Measurements from ENCODE around the gene RAMACL. TPM values are rescaled to one million over a fixed set of nuclear protein-coding genes. Genes with fewer than 3 reads are reported as not detected.
A peak's percentile ranks its signal among the peaks of the same experiment; 100 is the strongest.

RAMACL gene
- total RNA-seq, 1 experiment from 2014 or later: 3.6 TPM

GRCh38 chr6:166614589-166614988, 28.1 kb upstream of the RAMACL start:
- Histone ChIP-seq H3K27me3 (ENCODE audit: low read length) (no peaks in the 10 kb centered on the region), H3K27ac (ENCODE audit: low read length) (no peak overlapping the region), H3K9ac (ENCODE audit: low read length) (no peak overlapping the region), H3K4me1 (ENCODE audit: low read length) (peaks cover 41% of the 10 kb centered on the region), H2AFZ (ENCODE audit: low read length) (no peak overlapping the region), H3K36me3 (ENCODE audit: insufficient read depth, low read length) (no peaks in the 10 kb centered on the region), H3K9me2 (replicated peaks; ENCODE audit: insufficient read depth, low read length) (no peaks in the 10 kb centered on the region), H4K20me1 (ENCODE audit: insufficient read depth, low read depth, low read length) (no peaks in the 10 kb centered on the region), H3K79me2 (ENCODE audit: low read length) (no peaks in the 10 kb centered on the region), H3K9me3 (ENCODE audit: low read length) (no peaks in the 10 kb centered on the region), H3K4me3 (ENCODE audit: low read length) (no peak overlapping the region), H3K4me2 (ENCODE audit: low read depth, low read length, poor library complexity, severe bottlenecking) (no peak overlapping the region)
- DNase-seq: no peak

- Histone ChIP-seq H3K9me2 (replicated peaks; ENCODE audit: insufficient read depth, low read length) (no peaks in the 10 kb centered on the region), H3K79me2 (ENCODE audit: low read length) (no peaks in the 10 kb centered on the region), H3K9ac (ENCODE audit: low read length) (no peak overlapping the region), H3K4me3 (ENCODE audit: low read length) (no peak overlapping the region), H3K36me3 (ENCODE audit: insufficient read depth, low read length) (no peaks in the 10 kb centered on the region), H3K4me2 (ENCODE audit: low read depth, low read length, poor library complexity, severe bottlenecking) (no peak overlapping the region), H3K27ac (ENCODE audit: low read length) (no peak overlapping the region), H2AFZ (ENCODE audit: low read length) (no peak overlapping the region), H3K9me3 (ENCODE audit: low read length) (no peaks in the 10 kb centered on the region), H3K27me3 (ENCODE audit: low read length) (no peaks in the 10 kb centered on the region), H3K4me1 (ENCODE audit: low read length) (peaks cover 41% of the 10 kb centered on the region), H4K20me1 (ENCODE audit: insufficient read depth, low read depth, low read length) (no peaks in the 10 kb centered on the region)
- no peak for DNase-seq
Observed at GRCh38 chr6:166614171-166614583, 27.7 kb upstream of the RAMACL start.

GRCh38 chr6:166613027-166613426, 26.5 kb upstream of the RAMACL start:
- Histone ChIP-seq H3K9me2 (replicated peaks; ENCODE audit: insufficient read depth, low read length) (no peaks in the 10 kb centered on the region), H3K27ac (ENCODE audit: low read length) (peak overlapping the region; percentile 73), H3K9ac (ENCODE audit: low read length) (peak overlapping the region; percentile 44), H3K4me3 (ENCODE audit: low read length) (peak overlapping the region; percentile 15; the same call in 1 of the 2 replicates), H3K36me3 (ENCODE audit: insufficient read depth, low read length) (no peaks in the 10 kb centered on the region), H4K20me1 (ENCODE audit: insufficient read depth, low read depth, low read length) (no peaks in the 10 kb centered on the region), H3K27me3 (ENCODE audit: low read length) (no peaks in the 10 kb centered on the region), H3K9me3 (ENCODE audit: low read length) (no peaks in the 10 kb centered on the region), H2AFZ (ENCODE audit: low read length) (no peak overlapping the region), H3K4me1 (ENCODE audit: low read length) (peaks cover 43% of the 10 kb centered on the region), H3K79me2 (ENCODE audit: low read length) (no peaks in the 10 kb centered on the region), H3K4me2 (ENCODE audit: low read depth, low read length, poor library complexity, severe bottlenecking) (peak overlapping the region; percentile 68)
- DNase-seq: no peak

GRCh38 chr6:166612471-166612881, 26.0 kb upstream of the RAMACL start:
- Histone ChIP-seq H3K4me2 (ENCODE audit: low read depth, low read length, poor library complexity, severe bottlenecking) (peak overlapping the region; percentile 68), H3K27me3 (ENCODE audit: low read length) (no peaks in the 10 kb centered on the region), H3K4me1 (ENCODE audit: low read length) (peaks cover 43% of the 10 kb centered on the region), H3K9ac (ENCODE audit: low read length) (peak overlapping the region; percentile 44), H3K27ac (ENCODE audit: low read length) (peak overlapping the region; percentile 73), H3K36me3 (ENCODE audit: insufficient read depth, low read length) (no peaks in the 10 kb centered on the region), H4K20me1 (ENCODE audit: insufficient read depth, low read depth, low read length) (no peaks in the 10 kb centered on the region), H3K79me2 (ENCODE audit: low read length) (no peaks in the 10 kb centered on the region), H3K9me3 (ENCODE audit: low read length) (no peaks in the 10 kb centered on the region), H3K9me2 (replicated peaks; ENCODE audit: insufficient read depth, low read length) (no peaks in the 10 kb centered on the region), H3K4me3 (ENCODE audit: low read length) (peak overlapping the region; percentile 15; the same call in 1 of the 2 replicates), H2AFZ (ENCODE audit: low read length) (no peak overlapping the region)
- DNase-seq: peak; percentile 68

- Histone ChIP-seq H3K79me2 (ENCODE audit: low read length) (no peaks in the 10 kb centered on the region), H3K27me3 (ENCODE audit: low read length) (no peaks in the 10 kb centered on the region), H3K4me2 (ENCODE audit: low read depth, low read length, poor library complexity, severe bottlenecking) (no peak overlapping the region), H3K36me3 (ENCODE audit: insufficient read depth, low read length) (no peaks in the 10 kb centered on the region), H3K9me2 (replicated peaks; ENCODE audit: insufficient read depth, low read length) (no peaks in the 10 kb centered on the region), H3K9ac (ENCODE audit: low read length) (no peak overlapping the region), H2AFZ (ENCODE audit: low read length) (no peak overlapping the region), H3K4me3 (ENCODE audit: low read length) (no peak overlapping the region), H4K20me1 (ENCODE audit: insufficient read depth, low read depth, low read length) (no peaks in the 10 kb centered on the region), H3K4me1 (ENCODE audit: low read length) (peaks cover 43% of the 10 kb centered on the region), H3K27ac (ENCODE audit: low read length) (0 out of 2 replicates have a peak overlapping the region, but pooled peaks have one; percentile 73), H3K9me3 (ENCODE audit: low read length) (no peaks in the 10 kb centered on the region)
- no peak for DNase-seq
Observed at GRCh38 chr6:166611631-166612030, 25.2 kb upstream of the RAMACL start.

- Histone ChIP-seq H3K4me2 (ENCODE audit: low read depth, low read length, poor library complexity, severe bottlenecking) (no peak overlapping the region), H3K36me3 (ENCODE audit: insufficient read depth, low read length) (no peaks in the 10 kb centered on the region), H3K4me1 (ENCODE audit: low read length) (peaks cover 56% of the 10 kb centered on the region), H3K79me2 (ENCODE audit: low read length) (no peaks in the 10 kb centered on the region), H2AFZ (ENCODE audit: low read length) (no peak overlapping the region), H4K20me1 (ENCODE audit: insufficient read depth, low read depth, low read length) (no peaks in the 10 kb centered on the region), H3K9me3 (ENCODE audit: low read length) (no peaks in the 10 kb centered on the region), H3K27me3 (ENCODE audit: low read length) (no peaks in the 10 kb centered on the region), H3K9me2 (replicated peaks; ENCODE audit: insufficient read depth, low read length) (no peaks in the 10 kb centered on the region), H3K9ac (ENCODE audit: low read length) (no peak overlapping the region), H3K4me3 (ENCODE audit: low read length) (no peak overlapping the region), H3K27ac (ENCODE audit: low read length) (no peak overlapping the region)
- no peak for DNase-seq
Observed at GRCh38 chr6:166610069-166610468, 23.6 kb upstream of the RAMACL start.

GRCh38 chr6:166608774-166609173, 22.3 kb upstream of the RAMACL start:
- H3K36me3 ChIP-seq (ENCODE audit: insufficient read depth, low read length): no peaks in the 10 kb centered on the region
- no peaks in the 10 kb centered on the region for H3K27me3 ChIP-seq (ENCODE audit: low read length)
- H3K4me1 ChIP-seq (ENCODE audit: low read length): peaks cover 50% of the 10 kb centered on the region
- H3K4me3 ChIP-seq (ENCODE audit: low read length): no peak overlapping the region
- DNase-seq: no peak
- H3K79me2 ChIP-seq (ENCODE audit: low read length): no peaks in the 10 kb centered on the region
- H3K4me2 ChIP-seq (ENCODE audit: low read depth, low read length, poor library complexity, severe bottlenecking): no peak overlapping the region
- no peak overlapping the region for H3K9ac ChIP-seq (ENCODE audit: low read length)
- no peaks in the 10 kb centered on the region for H3K9me3 ChIP-seq (ENCODE audit: low read length)
- no peak overlapping the region for H2AFZ ChIP-seq (ENCODE audit: low read length)
- no peak overlapping the region for H3K27ac ChIP-seq (ENCODE audit: low read length)
- no peaks in the 10 kb centered on the region for H3K9me2 ChIP-seq (replicated peaks; ENCODE audit: insufficient read depth, low read length)
- H4K20me1 ChIP-seq (ENCODE audit: insufficient read depth, low read depth, low read length): no peaks in the 10 kb centered on the region

- DNase-seq: no peak
- Histone ChIP-seq H3K36me3 (ENCODE audit: insufficient read depth, low read length) (no peaks in the 10 kb centered on the region), H2AFZ (ENCODE audit: low read length) (no peak overlapping the region), H3K4me1 (ENCODE audit: low read length) (peaks cover 30% of the 10 kb centered on the region), H3K27ac (ENCODE audit: low read length) (no peak overlapping the region), H3K9ac (ENCODE audit: low read length) (no peak overlapping the region), H3K27me3 (ENCODE audit: low read length) (no peaks in the 10 kb centered on the region), H3K4me3 (ENCODE audit: low read length) (no peak overlapping the region), H3K79me2 (ENCODE audit: low read length) (no peaks in the 10 kb centered on the region), H4K20me1 (ENCODE audit: insufficient read depth, low read depth, low read length) (no peaks in the 10 kb centered on the region), H3K4me2 (ENCODE audit: low read depth, low read length, poor library complexity, severe bottlenecking) (peak overlapping the region; percentile 31), H3K9me3 (ENCODE audit: low read length) (no peaks in the 10 kb centered on the region), H3K9me2 (replicated peaks; ENCODE audit: insufficient read depth, low read length) (no peaks in the 10 kb centered on the region)
Observed at GRCh38 chr6:166605752-166606151, 19.3 kb upstream of the RAMACL start.

GRCh38 chr6:166604911-166605310, 18.4 kb upstream of the RAMACL start:
- no peak overlapping the region for H3K9ac ChIP-seq (ENCODE audit: low read length)
- peaks cover 31% of the 10 kb centered on the region for H3K4me1 ChIP-seq (ENCODE audit: low read length)
- H3K36me3 ChIP-seq (ENCODE audit: insufficient read depth, low read length): no peaks in the 10 kb centered on the region
- DNase-seq: no peak
- no peaks in the 10 kb centered on the region for H4K20me1 ChIP-seq (ENCODE audit: insufficient read depth, low read depth, low read length)
- no peaks in the 10 kb centered on the region for H3K9me3 ChIP-seq (ENCODE audit: low read length)
- H3K4me3 ChIP-seq (ENCODE audit: low read length): no peak overlapping the region
- no peak overlapping the region for H2AFZ ChIP-seq (ENCODE audit: low read length)
- H3K4me2 ChIP-seq (ENCODE audit: low read depth, low read length, poor library complexity, severe bottlenecking): peak overlapping the region; percentile 19
- no peaks in the 10 kb centered on the region for H3K79me2 ChIP-seq (ENCODE audit: low read length)
- no peak overlapping the region for H3K27ac ChIP-seq (ENCODE audit: low read length)
- H3K9me2 ChIP-seq (replicated peaks; ENCODE audit: insufficient read depth, low read length): no peaks in the 10 kb centered on the region
- H3K27me3 ChIP-seq (ENCODE audit: low read length): no peaks in the 10 kb centered on the region

Data from Karpas-422 (cell line).